ENCODE measurements around the gene ARSI.

ARSI gene

GRCh38 chr5:150312518-150312917, 9.8 kb upstream of the ARSI start:
- DNase-seq = no peak
- Histone ChIP-seq H3K4me3 (ENCODE audit: low read depth, low read length) (no peak overlapping the region), H3K36me3 (replicated peaks) (no peaks in the 10 kb centered on the region), H3K27ac (no peak overlapping the region), H3K27me3 (replicated peaks) (no peaks in the 10 kb centered on the region)
- TF ChIP-seq, protein P1, sequence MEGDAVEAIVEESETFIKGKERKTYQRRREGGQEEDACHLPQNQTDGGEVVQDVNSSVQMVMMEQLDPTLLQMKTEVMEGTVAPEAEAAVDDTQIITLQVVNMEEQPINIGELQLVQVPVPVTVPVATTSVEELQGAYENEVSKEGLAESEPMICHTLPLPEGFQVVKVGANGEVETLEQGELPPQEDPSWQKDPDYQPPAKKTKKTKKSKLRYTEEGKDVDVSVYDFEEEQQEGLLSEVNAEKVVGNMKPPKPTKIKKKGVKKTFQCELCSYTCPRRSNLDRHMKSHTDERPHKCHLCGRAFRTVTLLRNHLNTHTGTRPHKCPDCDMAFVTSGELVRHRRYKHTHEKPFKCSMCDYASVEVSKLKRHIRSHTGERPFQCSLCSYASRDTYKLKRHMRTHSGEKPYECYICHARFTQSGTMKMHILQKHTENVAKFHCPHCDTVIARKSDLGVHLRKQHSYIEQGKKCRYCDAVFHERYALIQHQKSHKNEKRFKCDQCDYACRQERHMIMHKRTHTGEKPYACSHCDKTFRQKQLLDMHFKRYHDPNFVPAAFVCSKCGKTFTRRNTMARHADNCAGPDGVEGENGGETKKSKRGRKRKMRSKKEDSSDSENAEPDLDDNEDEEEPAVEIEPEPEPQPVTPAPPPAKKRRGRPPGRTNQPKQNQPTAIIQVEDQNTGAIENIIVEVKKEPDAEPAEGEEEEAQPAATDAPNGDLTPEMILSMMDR (IDR thresholded peaks at IDR 0.05; ENCODE audit: low read depth, low read length, missing control alignments) = no peak
- in situ Hi-C loops (cut with HindIII; ENCODE audit: low pct_ligation_motif_present, low sequenced_read_pairs) = no loop called here

- no peaks in the 10 kb centered on the region for H3K36me3 ChIP-seq (replicated peaks)
- TF ChIP-seq, protein P1 (IDR thresholded peaks at IDR 0.05; ENCODE audit: low read depth, low read length, missing control alignments) = no peak
- H3K27me3 ChIP-seq (replicated peaks) = no peaks in the 10 kb centered on the region
- no peak for DNase-seq
- no peak overlapping the region for H3K27ac ChIP-seq
- in situ Hi-C loops (cut with HindIII; ENCODE audit: low pct_ligation_motif_present, low sequenced_read_pairs) = no loop called here
- H3K4me3 ChIP-seq (ENCODE audit: low read depth, low read length) = no peak overlapping the region
Measured at GRCh38 chr5:150311015-150311692, 8.4 kb upstream of the ARSI start.

DNA sequence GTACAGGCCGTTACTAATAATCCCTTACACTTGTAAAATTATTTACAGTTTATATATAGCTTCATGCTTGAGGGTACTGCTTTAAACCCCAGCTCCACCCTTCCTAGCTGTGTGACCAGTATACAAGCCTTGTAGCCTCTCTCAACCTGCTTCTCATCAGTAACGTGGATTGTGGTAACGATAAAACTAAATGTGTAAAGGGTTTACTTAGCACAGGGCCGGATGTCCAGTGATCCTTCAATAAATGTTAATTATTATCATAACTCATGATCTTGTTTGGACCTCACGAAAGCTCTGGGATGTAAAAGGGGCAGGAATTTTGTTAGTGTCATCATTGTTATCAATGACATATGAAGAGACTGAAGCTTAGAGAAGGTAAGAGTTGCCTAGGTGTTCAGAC, 7.5 kb upstream of the ARSI start:
- H3K36me3 ChIP-seq (replicated peaks) = no peaks in the 10 kb centered on the region
- in situ Hi-C loops (cut with HindIII; ENCODE audit: low pct_ligation_motif_present, low sequenced_read_pairs) = no loop called here
- no peaks in the 10 kb centered on the region for H3K27me3 ChIP-seq (replicated peaks)
- TF ChIP-seq, protein P1 (IDR thresholded peaks at IDR 0.05; ENCODE audit: low read depth, low read length, missing control alignments) = no peak
- H3K4me3 ChIP-seq (ENCODE audit: low read depth, low read length) = no peak overlapping the region
- H3K27ac ChIP-seq = no peak overlapping the region
- no peak for DNase-seq

- Histone ChIP-seq H3K36me3 (replicated peaks) (no peaks in the 10 kb centered on the region), H3K27me3 (replicated peaks) (no peaks in the 10 kb centered on the region), H3K27ac (no peak overlapping the region), H3K4me3 (ENCODE audit: low read depth, low read length) (no peak overlapping the region)
- TF ChIP-seq, protein P1 (IDR thresholded peaks at IDR 0.05; ENCODE audit: low read depth, low read length, missing control alignments) = no peak
- in situ Hi-C loops (cut with HindIII; ENCODE audit: low pct_ligation_motif_present, low sequenced_read_pairs) = no loop called here
- DNase-seq = no peak
Measured at GRCh38 chr5:150309886-150310239, 7.2 kb upstream of the ARSI start.

GRCh38 chr5:150309101-150309885, 6.6 kb upstream of the ARSI start:
- TF ChIP-seq, protein P1 (IDR thresholded peaks at IDR 0.05; ENCODE audit: low read depth, low read length, missing control alignments) = no peak
- no peak for DNase-seq
- Histone ChIP-seq H3K27ac (no peak overlapping the region), H3K27me3 (replicated peaks) (no peaks in the 10 kb centered on the region), H3K36me3 (replicated peaks) (no peaks in the 10 kb centered on the region), H3K4me3 (ENCODE audit: low read depth, low read length) (no peak overlapping the region)
- in situ Hi-C loops (cut with HindIII; ENCODE audit: low pct_ligation_motif_present, low sequenced_read_pairs) = no loop called here
